ENCODE data around the gene ARHGAP26.

DNA sequence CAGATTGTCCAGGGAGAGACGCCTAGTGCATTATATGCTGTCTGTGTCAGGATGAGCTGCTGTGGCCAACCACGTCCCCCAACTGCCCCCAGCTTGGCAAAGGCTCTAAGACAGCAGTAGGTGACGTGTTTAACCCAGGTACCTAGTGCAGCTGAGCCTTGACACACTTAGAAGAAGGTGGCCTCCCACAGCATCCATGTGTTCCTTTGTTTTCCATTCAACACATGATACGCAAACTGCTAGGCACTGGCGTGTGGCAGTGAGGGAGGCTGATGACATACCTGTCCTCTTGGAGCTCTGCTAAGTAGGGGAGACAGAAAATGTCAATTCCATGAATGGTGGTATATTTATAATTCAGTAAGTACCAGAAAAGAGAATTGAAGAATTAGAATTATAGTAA, 341.6 kb downstream of the ARHGAP26 start:
- TF ChIP-seq, protein P1, sequence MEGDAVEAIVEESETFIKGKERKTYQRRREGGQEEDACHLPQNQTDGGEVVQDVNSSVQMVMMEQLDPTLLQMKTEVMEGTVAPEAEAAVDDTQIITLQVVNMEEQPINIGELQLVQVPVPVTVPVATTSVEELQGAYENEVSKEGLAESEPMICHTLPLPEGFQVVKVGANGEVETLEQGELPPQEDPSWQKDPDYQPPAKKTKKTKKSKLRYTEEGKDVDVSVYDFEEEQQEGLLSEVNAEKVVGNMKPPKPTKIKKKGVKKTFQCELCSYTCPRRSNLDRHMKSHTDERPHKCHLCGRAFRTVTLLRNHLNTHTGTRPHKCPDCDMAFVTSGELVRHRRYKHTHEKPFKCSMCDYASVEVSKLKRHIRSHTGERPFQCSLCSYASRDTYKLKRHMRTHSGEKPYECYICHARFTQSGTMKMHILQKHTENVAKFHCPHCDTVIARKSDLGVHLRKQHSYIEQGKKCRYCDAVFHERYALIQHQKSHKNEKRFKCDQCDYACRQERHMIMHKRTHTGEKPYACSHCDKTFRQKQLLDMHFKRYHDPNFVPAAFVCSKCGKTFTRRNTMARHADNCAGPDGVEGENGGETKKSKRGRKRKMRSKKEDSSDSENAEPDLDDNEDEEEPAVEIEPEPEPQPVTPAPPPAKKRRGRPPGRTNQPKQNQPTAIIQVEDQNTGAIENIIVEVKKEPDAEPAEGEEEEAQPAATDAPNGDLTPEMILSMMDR (IDR thresholded peaks at IDR 0.05), result no peak
- TF ChIP-seq POLR2A (IDR thresholded peaks at IDR 0.05), result no peak
